HepG2 (cell line): ENCODE results near the gene SLC43A3. TPM values are rescaled to one million over a fixed set of nuclear protein-coding genes. Genes with fewer than 3 reads are reported as not detected.

ENCODE experiments used
- ATAC-seq: fragments of 200-7000 bp; cut with Tn5 transposase; 3 replicates; pipeline ENCODE4 v1.9.1; 2020; ENCODE audit warnings: mild to moderate bottlenecking, moderate library complexity
- BruUV-seq: library from RNA; stranded (reverse); fragments of 400-500 nt; replicated peaks from 2 replicates; lab custom pipeline; 2021; lab: Mats Ljungman, UMichigan
- CTCF ChIA-PET: fragments of 300-600 bp; formaldehyde crosslinking; extraction: SDS; loops from one replicate; lab custom pipeline; 2021; ENCODE audit warnings: low total read pairs, inconsistent platforms, low intra/inter-chr PET ratio; lab: Yijun Ruan, JAX
- POLR2A ChIA-PET: fragments of 350-600 bp; sonication (Branson Sonifier 250); formaldehyde crosslinking; loops from one replicate; lab custom pipeline; 2020; ENCODE audit warnings: antibody characterized with exemption, inconsistent platforms; lab: Yijun Ruan, JAX
- DNase-seq: peaks from one replicate; pipeline ENCODE4 v3.0.0-alpha.2; 2015; ENCODE audit warnings: low spot score
- FAIRE-seq: peaks from 3 replicates; lab custom pipeline; 2011; peaks lifted over from hg19 to GRCh38; lab: Jason Lieb, UNC
- H2AFZ ChIP-seq: one replicate; pipeline ENCODE4 v1.6.1; 2011; ENCODE audit warnings: low read length, inconsistent platforms
- H3K27ac ChIP-seq: fragments of 300-600 bp; 3 replicates; pipeline ENCODE4 v1.8.0; 2011; ENCODE audit warnings: mixed run types, mild to moderate bottlenecking, mixed read lengths, low read length, inconsistent platforms; ENCODE audit not compliant: insufficient read depth; ENCODE audit errors: extremely low read length
- H3K27me3 ChIP-seq, 2 experiments: fragments of 200-600 bp in 1 of 2; 2 replicates in 1 of 2; 3 replicates in 1 of 2; pipeline versions ENCODE4 v1.6.0 to v1.8.0; 2011; ENCODE audit warnings: low read length in 2 of 2, mild to moderate bottlenecking in 2 of 2, moderate library complexity in 2 of 2, inconsistent platforms in 1 of 2; ENCODE audit not compliant: insufficient read depth in 2 of 2, control insufficient read depth in 1 of 2
- H3K36me3 ChIP-seq, 2 experiments: fragments of 200-600 bp in 1 of 2; replicated peaks in 1 of 2; 2 replicates in 1 of 2; 3 replicates in 1 of 2; pipeline versions ENCODE4 v1.5.1 to v1.8.0; 2011; ENCODE audit warnings: low read length in 2 of 2, inconsistent platforms in 1 of 2; ENCODE audit not compliant: insufficient read depth in 2 of 2, control insufficient read depth in 1 of 2
- H3K4me1 ChIP-seq: 2 replicates; pipeline ENCODE4 v1.5.1; 2012; ENCODE audit warnings: low read length, inconsistent platforms; ENCODE audit not compliant: insufficient read depth
- H3K4me2 ChIP-seq: 2 replicates; pipeline ENCODE4 v1.6.0; 2011; ENCODE audit warnings: low read depth, low read length, inconsistent platforms
- H3K4me3 ChIP-seq, 3 experiments: fragments of 200-600 bp in 1 of 3; sonication (generic), shearing (Covaris generic) in 1 of 3; replicated peaks in 1 of 3; 2 replicates each; pipeline ENCODE4 v1.5.1; 2011 to 2016; ENCODE audit warnings: low read length in 3 of 3, inconsistent platforms in 2 of 3, low read depth in 2 of 3, mild to moderate bottlenecking in 2 of 3, control low read depth in 1 of 3, mixed read lengths in 1 of 3; ENCODE audit not compliant: insufficient read depth in 1 of 3
- H3K79me2 ChIP-seq: one replicate; pipeline ENCODE4 v1.6.1; 2011; ENCODE audit warnings: low read length, inconsistent platforms; ENCODE audit not compliant: insufficient read depth
- H3K9ac ChIP-seq: 2 replicates; pipeline ENCODE4 v1.6.0; 2011; ENCODE audit warnings: mild to moderate bottlenecking, low read depth, low read length, inconsistent platforms; ENCODE audit not compliant: insufficient read depth
- H3K9me3 ChIP-seq: 2 replicates; pipeline ENCODE4 v1.5.1; 2012; ENCODE audit warnings: mild to moderate bottlenecking, low read length
- H4K20me1 ChIP-seq: 2 replicates; pipeline ENCODE4 v1.6.0; 2011; ENCODE audit warnings: inconsistent platforms, mild to moderate bottlenecking, low read length, moderate library complexity; ENCODE audit not compliant: insufficient read depth
- GATA4 ChIP-seq: sonication (generic); IDR thresholded peaks from 2 replicates; pipeline ENCODE4 v1.6.1; 2016; ENCODE audit warnings: antibody characterized with exemption, low read depth, borderline replicate concordance
- HNRNPH1 ChIP-seq: fragments of 200-400 bp; formaldehyde crosslinking; optimal IDR thresholded peaks from 2 replicates; pipeline ENCODE3; 2017; ENCODE audit warnings: mild to moderate bottlenecking, low read depth, low read length
- MYC ChIP-seq: sonication (generic); formaldehyde crosslinking; IDR thresholded peaks from 2 replicates; pipeline ENCODE4 v1.9.0; 2021; ENCODE audit warnings: missing genetic modification reagents, borderline replicate concordance
- STAG1 ChIP-seq: sonication (generic); formaldehyde crosslinking; IDR thresholded peaks from 2 replicates; pipeline ENCODE4 v1.4.0; 2020; ENCODE audit warnings: missing genetic modification reagents
- TAF1 ChIP-seq: sonication (generic); formaldehyde crosslinking; IDR thresholded peaks from 2 replicates; pipeline ENCODE4 v1.4.0; 2020; ENCODE audit warnings: missing genetic modification reagents
- ZNF503 ChIP-seq: sonication (generic); formaldehyde crosslinking; IDR thresholded peaks from 2 replicates; pipeline ENCODE4 v1.4.0; 2020; ENCODE audit warnings: missing genetic modification reagents
- ZNF704 ChIP-seq: sonication (generic); formaldehyde crosslinking; IDR thresholded peaks from 2 replicates; pipeline ENCODE4 v1.8.1; 2023; ENCODE audit warnings: mild to moderate bottlenecking, inconsistent platforms, moderate library complexity, missing genetic modification reagents, borderline replicate concordance
- ZNF775 ChIP-seq: sonication (generic); formaldehyde crosslinking; IDR thresholded peaks from 2 replicates; pipeline ENCODE4 v1.4.0; 2020; ENCODE audit warnings: missing genetic modification reagents, mild to moderate bottlenecking, moderate library complexity, borderline replicate concordance
- ZNF776 ChIP-seq: sonication (generic); formaldehyde crosslinking; IDR thresholded peaks from 2 replicates; pipeline ENCODE4 v1.4.0; 2020; ENCODE audit warnings: mild to moderate bottlenecking, missing genetic modification reagents
- ZXDC ChIP-seq: sonication (generic); formaldehyde crosslinking; IDR thresholded peaks from 2 replicates; pipeline ENCODE4 v1.5.0; 2020; ENCODE audit warnings: mild to moderate bottlenecking, missing genetic modification reagents
- WGBS: methylation state at CpG from one replicate; pipeline ENCODE4 v1.1.6; 2017; ENCODE audit warnings: low lambda C conversion rate; 5-methylcytosine and 5-hydroxymethylcytosine counted together
- in situ Hi-C: cut with HindIII; loops from 2 replicates; pipeline ENCODE4 v1.10.0; 2017; ENCODE audit warnings: low pct_unique_long_range_greater_than_20kb; ENCODE audit not compliant: extremely low pct_ligation_motif_present
- intact Hi-C: fragments of 100-400 bp; cut with micrococcal nuclease; formaldehyde crosslinking; loops from one replicate; pipeline ENCODE4 v1.10.0; 2022; ENCODE audit not compliant: unreplicated experiment
- polyA plus RNA-seq, 8 experiments: library from polyadenylated mRNA; depleted of rRNA in 3 of 8; stranded (reverse) in 7 of 8; unstranded in 1 of 8; fragments of >200 nt; fragmentation: Illumina TruSeq in 4 of 8; extraction: Trizol in 4 of 8; gene quantifications; 2 replicates each; pipeline versions ENCODE4 v1.2.1 to v1.2.3, GENCODE V29; 2011 to 2016; ENCODE audit warnings: low read depth in 4 of 8, missing spikeins in 1 of 8, mixed read lengths in 1 of 8; ENCODE audit not compliant: insufficient read depth in 1 of 8
- total RNA-seq, 5 experiments: library from RNA; depleted of rRNA; stranded (reverse); fragments of >200 nt; fragmentation: Illumina TruSeq; extraction: Trizol; gene quantifications; 2 replicates each; pipeline ENCODE4 v1.2.3, GENCODE V29; 2016; ENCODE audit warnings: low read depth in 1 of 5

SLC43A3 gene
- total and polyA plus RNA-seq, 2 of the 13 experiments (the other 11 are each of a cell fraction or from before 2014, with no cell fraction given) = 2.6 TPM; not detected in 1

- H2AFZ ChIP-seq = no peak overlapping the region
- ChIA-PET POLR2A (no interaction called here), CTCF (no interaction called here)
- no peak overlapping the region for H3K9ac ChIP-seq
- H3K4me2 ChIP-seq = no peak overlapping the region
- H3K27ac ChIP-seq = no peak overlapping the region
- H4K20me1 ChIP-seq = no peaks in the 10 kb centered on the region
- no peaks in the 10 kb centered on the region for H3K79me2 ChIP-seq
- FAIRE-seq = no peak
- TF ChIP-seq ZNF776 (CRISPR knock-in tag) (no peak), ZNF704 (no peak), ZNF503 (CRISPR knock-in tag) (no peak), ZXDC (CRISPR knock-in tag) (no peak), GATA4 (no peak), ZNF775 (CRISPR knock-in tag) (no peak), HNRNPH1 (no peak), MYC (CRISPR knock-in tag) (no peak), STAG1 (no peak), TAF1 (CRISPR knock-in tag) (no peak)
- H3K4me1 ChIP-seq = peaks cover 8% of the 10 kb centered on the region
- no peaks in the 10 kb centered on the region for H3K36me3 ChIP-seq
- in situ Hi-C loops (no loop called here), intact Hi-C loops (no loop called here)
- H3K27me3 ChIP-seq = peaks cover 3 to 14% of the 10 kb centered on the region in 2 experiments; a peak in 3 of 5 replicates
- WGBS = 0% methylated on average over 5 of the region's 9 CpGs
- no peaks in the 10 kb centered on the region for H3K9me3 ChIP-seq
- DNase-seq = no peak
- ATAC-seq = no peak
- H3K4me3 ChIP-seq = no peak overlapping the region
- BruUV-seq = no TSS peak
Observed at GRCh38 chr11:57364851-57365660, 61.9 kb downstream of the SLC43A3 start.
